NCI-H1092 (cell line): ENCODE results near the gene ICAM3.
A peak's percentile ranks its signal among the peaks of the same experiment; 100 is the strongest.
"Not testable (repeated sequence)": the region's sequence is repeated elsewhere in the genome, so short reads cannot be mapped to it uniquely, and the experiment has no call there.

Experiments
- DNase-seq: peaks from one replicate; lab custom pipeline; 2025; lab: John Stamatoyannopoulos, UW

Gene ICAM3

DNA sequence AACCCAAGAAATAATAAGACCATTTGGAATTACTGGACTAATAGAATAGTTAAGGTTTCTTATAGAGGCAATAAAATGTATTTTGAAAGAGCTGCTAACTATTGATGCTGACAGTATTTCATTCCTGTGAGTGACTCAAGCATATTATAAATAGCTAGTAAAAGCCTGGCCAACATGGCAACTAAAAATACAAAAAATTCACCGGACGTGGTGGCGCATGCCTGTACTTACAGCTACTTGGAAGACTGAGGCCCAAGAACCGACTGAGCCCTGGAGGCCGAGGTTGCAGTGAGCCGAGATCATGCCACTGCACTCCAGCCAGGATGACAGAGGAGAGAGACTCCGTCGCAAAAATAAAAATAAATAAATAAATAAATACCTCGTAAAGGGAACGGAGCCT lies 5.4 kb upstream of the ICAM3 start:
- DNase-seq: no peak

DNA sequence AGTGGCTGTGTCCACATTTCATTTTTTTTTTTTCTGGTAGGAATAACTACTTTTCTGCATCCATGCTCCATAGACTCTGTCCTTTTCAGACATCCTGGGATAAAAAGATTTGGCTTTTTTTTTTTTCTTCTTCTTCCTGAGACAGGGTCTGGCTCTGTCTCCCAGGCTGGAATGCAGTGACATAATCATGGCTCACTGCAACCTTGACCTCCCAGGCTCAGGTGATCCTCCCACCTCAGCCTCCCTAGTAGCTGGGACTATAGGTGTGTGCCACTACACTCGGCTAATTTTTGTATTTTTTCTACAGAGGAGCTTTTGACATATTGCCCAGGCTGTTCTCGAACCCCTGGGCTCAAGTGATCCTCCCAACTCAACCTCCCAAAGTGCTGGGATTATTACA lies 4.1 kb upstream of the ICAM3 start:
- no peak for DNase-seq

DNA sequence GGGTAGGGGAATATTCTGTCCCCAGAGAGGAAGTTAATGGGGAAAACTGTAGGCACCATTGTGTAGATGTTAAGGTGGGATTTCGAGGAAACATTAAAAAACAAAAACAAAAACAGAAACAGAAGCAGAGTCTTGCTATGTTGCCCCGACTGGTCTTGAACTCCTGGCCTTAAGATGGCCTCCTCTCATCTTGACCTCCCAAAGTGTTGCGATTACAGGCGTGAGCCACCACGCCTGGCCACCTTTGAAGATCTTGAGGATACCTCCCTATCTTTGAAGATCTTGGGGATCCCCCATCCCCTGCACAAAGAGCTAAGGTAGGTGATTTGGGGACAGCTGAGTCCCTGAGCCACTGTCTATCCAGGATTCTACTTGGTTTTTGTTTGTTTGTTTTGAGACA lies 553 bp upstream of the ICAM3 start:
- no peak for DNase-seq

- no peak for DNase-seq
These were observed 484 bp downstream of the ICAM3 start for GRCh38 chr19:10338940-10339339.

DNA sequence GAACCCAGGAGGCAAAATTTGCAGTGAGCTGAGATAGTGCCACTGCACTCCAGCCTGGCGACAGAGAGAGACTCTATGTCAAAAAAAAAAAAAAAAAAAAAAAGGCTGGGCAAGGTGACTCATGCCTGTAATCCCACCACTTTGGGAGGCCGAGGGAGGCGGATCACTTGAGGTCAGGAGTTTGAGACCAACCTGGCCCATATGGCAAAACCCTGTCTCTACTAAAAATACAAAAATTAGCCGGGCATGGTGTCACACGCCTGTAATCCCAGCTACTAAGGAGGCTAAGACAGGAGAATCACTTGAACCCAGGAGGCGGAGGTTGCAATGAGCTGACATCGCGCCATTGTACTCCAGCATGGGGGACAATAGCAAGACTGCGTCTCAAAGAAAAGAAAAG lies 2.7 kb downstream of the ICAM3 start:
- not testable (repeated sequence) for DNase-seq

DNA sequence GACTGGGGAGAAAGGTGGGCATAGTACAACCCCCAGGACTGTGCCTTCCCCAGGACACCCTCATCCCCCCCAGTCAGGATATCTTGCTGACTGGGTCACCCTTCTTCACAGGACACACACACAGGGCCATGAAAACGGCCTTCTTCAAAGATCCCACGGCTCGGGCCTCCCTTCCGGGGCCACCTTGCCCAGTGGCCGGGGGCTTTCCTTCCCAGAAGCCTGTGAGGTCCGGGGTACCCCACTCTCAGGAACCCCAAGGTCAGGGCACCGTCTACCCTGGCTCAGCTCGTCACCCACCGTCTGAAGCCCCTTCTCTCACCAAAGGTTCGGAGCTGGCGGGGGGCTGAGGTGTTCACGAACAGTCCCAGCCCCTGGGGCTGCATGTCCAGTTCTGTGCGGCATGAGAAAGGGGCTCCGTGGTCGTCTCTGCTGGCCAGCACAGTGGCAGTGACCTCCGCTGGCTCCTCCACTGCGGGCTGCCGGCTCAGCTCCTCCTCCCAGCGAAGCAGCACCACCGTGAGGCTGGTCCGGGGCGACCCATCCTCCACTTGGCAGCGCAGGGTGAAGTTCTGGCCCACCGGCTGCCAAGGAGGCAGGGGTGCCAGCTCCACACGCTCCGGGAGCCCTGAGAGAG lies 4.0 kb downstream of the ICAM3 start:
- no peak for DNase-seq

GRCh38 chr19:10334588-10335351 lies 4.7 kb downstream of the ICAM3 start:
- no peak for DNase-seq

- DNase-seq: no peak
These were observed 5.5 kb downstream of the ICAM3 start for GRCh38 chr19:10333758-10334587.

- DNase-seq: peak; percentile 97
These were observed 6.3 kb downstream of the ICAM3 start, which contains the start of gene RAVER1 for GRCh38 chr19:10332965-10333757. Gene RAVER1 (minus strand): TSS chr19:10333529. CDS start chr19:10333507, 22 bp downstream.

GRCh38 chr19:10332158-10332964 lies 7.1 kb downstream of the ICAM3 start:
- no peak for DNase-seq

DNA sequence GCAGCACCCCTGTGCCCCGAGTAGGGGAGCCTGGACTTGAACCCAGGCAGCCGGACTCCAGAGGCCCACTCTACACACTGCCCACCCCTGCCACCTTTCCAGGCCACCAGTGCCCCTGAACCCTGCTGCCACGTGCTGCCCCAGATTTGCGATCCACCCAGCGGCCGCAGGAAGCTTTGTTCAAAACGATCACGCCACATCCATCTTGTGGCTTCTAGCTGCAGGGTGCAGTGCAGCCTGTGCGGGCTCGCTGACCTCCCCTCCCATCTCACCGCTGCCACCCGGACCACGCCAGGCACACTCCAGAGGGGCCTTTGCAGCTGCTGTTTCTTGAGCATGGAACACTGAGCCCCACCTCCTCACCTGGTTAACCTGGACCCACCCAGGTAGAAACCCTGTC lies 9.9 kb downstream of the ICAM3 start:
- DNase-seq: no peak

DNA sequence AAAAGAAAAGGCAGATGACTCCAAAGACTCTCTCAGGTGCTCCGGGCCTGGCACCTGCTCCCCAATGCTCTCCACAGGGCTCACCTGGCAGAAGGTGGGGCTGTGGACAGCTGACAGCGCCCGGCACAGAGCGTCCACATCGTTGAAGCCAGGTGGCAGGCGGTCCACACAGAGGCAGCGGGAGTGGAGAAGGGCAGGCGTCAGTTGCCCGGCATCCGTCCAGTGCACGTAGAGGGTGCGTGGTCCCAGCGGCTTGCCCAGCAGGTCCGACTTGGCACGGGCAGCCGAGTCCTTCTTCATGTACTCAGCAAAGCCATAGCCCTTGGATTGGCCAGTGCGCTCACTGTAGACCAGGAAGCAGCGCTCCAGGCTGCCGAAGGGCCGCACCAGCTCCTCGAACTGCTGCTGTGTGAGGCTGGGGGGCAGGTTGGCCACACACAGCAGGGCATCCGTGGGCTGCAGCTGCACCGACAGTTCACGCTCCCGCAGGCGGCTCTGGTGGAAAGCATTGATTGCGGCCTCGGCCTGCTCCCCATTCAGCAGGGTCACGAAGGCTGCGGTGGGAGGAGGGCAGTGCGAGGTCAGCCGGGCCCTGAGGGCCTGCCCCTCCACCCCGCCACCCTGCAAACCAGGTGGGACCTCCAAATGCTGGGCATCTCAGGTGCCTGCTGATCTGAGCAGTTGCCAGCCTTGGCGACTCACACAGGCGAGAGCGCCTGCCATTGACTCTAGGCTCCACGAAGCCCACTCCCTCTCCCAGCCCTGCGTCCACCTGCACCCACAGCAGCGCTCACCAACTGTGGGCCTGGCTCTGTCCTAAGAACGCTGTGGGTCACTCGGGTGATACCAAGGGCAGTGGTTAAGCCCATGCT lies 10.6 kb downstream of the ICAM3 start:
- no peak for DNase-seq

DNA sequence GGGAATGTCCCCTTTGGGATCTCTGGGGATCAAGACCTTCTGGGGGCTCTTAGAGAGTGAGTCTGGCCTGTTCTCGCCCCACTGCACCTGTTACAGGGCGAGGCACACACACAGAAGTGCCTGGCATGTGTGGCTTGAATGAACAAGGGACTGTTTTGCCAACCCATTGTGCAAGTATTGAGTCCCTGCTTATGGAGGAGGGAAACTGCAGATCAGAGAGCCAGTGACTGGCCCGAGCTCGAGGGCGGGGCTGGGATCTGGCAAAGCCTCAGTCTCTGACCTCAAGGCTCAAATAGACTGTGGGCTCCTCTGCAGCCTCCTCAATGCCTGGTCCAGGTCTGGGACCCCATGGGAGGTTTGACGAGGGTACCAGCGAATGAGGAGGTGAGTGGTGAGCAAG lies 11.6 kb downstream of the ICAM3 start:
- DNase-seq: no peak

DNA sequence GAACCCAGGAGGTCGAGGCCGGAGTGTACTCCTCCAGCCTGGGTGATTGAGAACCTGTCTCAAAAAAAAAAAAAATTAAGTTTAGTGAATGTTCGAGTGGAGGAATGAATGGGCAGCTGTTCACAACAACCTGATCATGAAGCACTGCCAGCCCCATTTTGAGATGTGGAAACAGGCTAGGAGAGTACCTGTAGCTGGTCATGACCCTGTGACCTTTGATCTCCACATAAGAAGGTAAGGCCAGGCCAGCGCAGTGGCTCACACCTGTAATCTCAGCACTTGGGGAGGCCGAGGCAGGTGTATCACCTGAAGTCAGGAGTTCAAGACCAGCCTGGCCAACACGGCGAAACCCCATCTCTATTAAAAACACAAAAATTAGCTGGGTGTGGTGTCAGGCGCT lies 13.7 kb downstream of the ICAM3 start:
- DNase-seq: no peak

DNA sequence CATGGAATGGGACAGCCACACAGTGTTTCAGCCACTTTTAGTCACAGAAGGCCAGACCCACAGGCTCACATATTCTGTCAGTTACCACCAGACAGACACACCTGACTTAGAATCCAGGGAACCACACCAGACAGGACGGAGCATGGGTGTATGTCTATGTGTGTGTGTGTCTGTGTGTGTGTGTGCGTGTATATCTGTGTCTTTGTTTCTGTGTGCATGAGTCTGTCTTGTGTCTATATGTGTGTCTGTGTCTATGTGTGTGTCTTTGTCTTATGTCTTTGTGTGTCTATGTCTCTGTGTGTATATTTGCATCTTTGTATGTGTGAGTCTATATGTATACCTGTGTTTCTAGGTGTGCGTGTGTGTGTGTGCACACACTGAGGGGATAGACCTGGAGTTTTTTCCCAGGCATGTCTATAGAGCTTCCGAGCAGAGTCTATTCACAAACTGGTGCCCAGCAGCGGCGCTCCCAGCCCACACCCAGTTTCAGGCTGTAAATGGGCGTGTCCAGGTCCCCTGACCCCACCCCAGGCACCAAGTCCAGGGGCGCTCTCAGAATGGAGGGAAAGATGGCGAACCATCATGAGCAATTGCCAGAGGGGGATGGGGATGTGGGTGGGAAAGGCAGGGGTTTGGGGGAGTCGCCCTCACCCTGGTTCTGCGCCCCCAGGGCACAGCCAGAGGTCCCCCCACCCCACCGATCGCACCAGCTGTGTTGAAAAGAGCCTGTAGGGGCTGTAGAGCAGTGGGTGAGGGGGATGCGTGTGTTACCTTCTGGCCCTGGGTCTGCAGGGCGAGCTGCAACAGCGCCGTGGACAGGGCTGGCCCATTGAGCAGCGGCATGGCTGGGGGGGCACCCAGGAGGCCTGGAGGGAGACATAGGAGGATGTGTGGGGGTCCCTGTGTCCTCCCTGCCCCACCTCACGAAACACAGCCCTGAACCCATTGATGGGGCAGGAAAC lies 17.3 kb downstream of the ICAM3 start:
- DNase-seq: no peak

DNA sequence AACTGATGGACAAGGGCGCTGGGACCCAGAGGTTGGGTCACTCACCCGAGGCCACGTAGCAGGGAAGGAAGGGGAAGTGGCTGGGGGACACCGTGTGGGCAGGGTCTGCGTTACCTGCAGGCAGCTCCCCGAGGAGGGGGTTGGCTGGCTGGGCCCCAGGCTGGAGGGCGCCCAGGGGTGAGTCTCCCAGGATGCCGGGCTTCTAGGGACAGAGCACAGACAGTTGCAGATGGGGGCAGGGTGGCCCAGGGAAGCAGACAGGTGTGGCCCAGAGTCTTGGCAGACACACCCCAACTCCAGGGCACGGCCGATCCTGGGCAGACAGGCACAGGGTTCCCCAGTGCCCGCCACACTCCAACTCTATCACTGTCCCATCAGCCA lies 18.0 kb downstream of the ICAM3 start:
- DNase-seq: no peak

- DNase-seq: no peak
These were observed 18.6 kb downstream of the ICAM3 start for GRCh38 chr19:10320602-10321416.
